ENCODE measurements around the gene LDHB.

GRCh38 chr12:21607701-21608100 is 49.9 kb downstream of the LDHB start:
- peak; percentile 21 to 65 (median 55) for TF ChIP-seq CTCF (IDR thresholded peaks at IDR 0.05)
- no peak for TF ChIP-seq POLR2A (IDR thresholded peaks at IDR 0.05)
